Stimulated activated CD8-positive, alpha-beta memory T cell treated with anti-CD3 and anti-CD28 coated beads, Interleukin-15, amount 100 ng/mL, for 1 hour (primary cell): ENCODE data around the gene RPTOR.
"Not testable (repeated sequence)": the region's sequence is repeated elsewhere in the genome, so short reads cannot be mapped to it uniquely, and the experiment has no call there.

Experiments
- DNase-seq: peaks from one replicate; pipeline ENCODE4 v3.0.0-alpha.2; 2020; ENCODE audit warnings: low read depth

Gene RPTOR

DNA sequence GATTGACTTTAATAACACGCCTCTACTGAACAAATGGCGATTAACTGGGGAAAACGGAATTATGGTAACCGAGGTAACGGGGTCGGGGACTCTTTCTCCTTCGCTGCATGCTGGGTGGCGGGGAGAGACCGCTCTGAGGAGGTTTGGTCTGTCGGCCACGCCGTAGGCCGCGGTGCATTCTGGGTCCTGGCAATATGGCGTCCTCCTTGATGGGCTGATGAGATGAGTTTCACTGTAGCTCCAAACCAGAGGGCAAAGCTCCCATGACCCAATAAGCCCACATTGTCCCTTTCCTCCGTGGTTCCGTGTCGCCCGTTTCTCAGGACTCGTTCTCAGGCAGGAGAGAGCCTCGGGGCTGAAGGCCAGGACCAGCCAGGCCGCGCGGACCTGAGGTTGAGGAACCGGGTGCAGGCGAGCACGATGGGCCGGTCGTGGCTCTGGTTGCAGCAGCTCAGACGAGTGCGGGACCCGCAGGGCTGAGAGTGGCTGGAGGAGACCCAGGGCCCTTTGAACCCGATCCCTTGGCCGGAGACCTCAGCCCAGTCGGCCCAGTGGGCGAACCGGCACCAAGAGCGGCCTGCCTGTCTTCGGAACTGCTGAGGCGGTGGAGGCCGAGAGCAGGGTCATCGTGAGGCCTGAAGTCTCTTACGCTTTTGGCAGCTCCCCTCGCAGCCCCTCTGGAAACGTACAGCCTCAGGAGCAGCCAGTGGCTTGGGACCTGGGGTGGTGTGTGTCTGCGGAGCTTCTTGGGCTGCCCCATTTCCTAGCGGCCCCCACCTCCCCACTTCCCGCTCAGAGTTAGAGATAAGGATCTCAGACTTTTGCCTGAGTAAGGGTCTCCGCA lies at the start of gene RPTOR:
TSS of gene RPTOR (plus strand) at position 184 of the 844 bp plus-strand sequence. CDS start 792 bp downstream, outside the sequence.
- DNase-seq: peak; percentile 76

GRCh38 chr17:80497726-80498241 lies 46.9 kb upstream of the RPTOR start:
- no peak for DNase-seq

GRCh38 chr17:80498242-80498919 lies 46.3 kb upstream of the RPTOR start:
- no peak for DNase-seq

GRCh38 chr17:80498920-80499410 lies 45.7 kb upstream of the RPTOR start:
- DNase-seq: no peak

- DNase-seq: no peak
These were observed 45.1 kb upstream of the RPTOR start for GRCh38 chr17:80499560-80499959.

DNA sequence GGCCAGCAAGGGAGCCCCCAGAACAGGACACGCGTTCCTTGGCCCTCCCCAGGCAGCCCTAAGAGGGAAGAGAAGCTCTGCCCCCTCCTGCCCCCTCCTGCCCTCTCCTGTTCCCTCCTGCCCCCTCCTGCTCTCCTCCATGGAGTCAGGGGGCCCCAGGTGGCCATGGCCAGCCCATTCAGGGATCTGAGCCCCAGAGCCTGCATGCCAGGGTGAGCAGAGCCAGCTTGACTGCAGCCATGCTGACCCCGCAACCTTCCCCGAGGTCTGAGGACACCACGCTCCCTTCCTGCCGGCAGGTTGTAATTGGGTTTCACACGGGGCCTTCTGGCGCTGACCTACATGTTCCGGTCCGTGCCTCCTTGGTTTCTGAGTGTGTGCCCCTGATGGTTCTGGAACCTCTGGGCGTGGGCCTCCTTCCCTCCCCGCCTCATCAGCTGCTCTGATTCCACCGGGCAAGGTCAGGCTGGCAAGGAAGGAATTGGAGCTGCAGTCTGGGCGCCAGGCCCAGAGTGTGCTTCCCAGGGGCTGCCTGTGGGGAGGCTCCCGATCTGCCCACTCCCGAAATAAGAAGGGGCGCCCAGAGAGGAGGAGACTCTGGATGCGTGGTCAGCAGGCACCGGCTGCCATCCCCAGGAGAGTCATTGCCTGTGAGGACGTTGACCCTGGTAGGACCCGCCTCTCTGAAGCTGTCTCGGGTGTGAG lies 44.5 kb upstream of the RPTOR start:
- no peak for DNase-seq

- no peak for DNase-seq
These were observed 42.7 kb upstream of the RPTOR start for GRCh38 chr17:80501741-80502577.

DNA sequence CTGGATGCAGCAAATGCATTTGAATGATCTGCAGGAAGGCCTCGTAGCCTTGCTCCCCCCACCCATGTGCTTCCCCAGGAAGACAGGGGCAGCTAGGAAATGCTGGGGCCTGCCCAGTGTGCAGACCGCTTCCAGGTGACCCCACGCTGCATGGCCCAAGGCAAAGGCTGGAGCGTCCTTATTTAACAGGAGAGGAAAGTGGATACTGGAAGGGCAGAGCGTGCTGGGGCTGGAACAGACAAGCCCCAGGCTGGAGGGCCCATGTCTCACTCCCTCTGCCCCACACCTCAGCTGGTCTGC lies 42.1 kb upstream of the RPTOR start:
- no peak for DNase-seq

GRCh38 chr17:80503031-80503430 lies 41.6 kb upstream of the RPTOR start:
- no peak for DNase-seq

GRCh38 chr17:80503921-80504320 lies 40.7 kb upstream of the RPTOR start:
- DNase-seq: no peak

GRCh38 chr17:80504686-80505413 lies 39.8 kb upstream of the RPTOR start:
- DNase-seq: no peak

- not testable (repeated sequence) for DNase-seq
These were observed 37.5 kb upstream of the RPTOR start for GRCh38 chr17:80507177-80507576.

- DNase-seq: no peak
These were observed 36.7 kb upstream of the RPTOR start for GRCh38 chr17:80507965-80508364.

DNA sequence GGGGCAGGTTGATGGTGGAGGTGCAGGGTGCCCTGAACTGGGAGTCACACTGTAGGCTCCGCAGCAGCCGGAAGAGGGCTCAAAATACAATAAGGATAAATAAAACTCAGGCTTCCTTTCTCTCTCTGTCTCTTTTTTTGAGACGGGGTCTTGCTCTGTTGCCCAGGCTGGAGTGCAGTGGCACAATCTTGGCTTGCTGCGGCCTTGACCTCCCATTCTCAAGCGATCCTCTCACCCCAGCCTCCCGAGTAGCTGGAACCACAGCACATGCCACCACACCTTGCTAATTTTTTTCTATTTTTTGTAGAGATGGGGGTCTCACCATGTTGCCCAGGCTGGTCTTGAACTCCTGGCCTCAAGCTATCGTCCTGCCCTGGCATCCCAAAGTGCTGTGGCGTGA lies 35.3 kb upstream of the RPTOR start:
- no peak for DNase-seq

DNA sequence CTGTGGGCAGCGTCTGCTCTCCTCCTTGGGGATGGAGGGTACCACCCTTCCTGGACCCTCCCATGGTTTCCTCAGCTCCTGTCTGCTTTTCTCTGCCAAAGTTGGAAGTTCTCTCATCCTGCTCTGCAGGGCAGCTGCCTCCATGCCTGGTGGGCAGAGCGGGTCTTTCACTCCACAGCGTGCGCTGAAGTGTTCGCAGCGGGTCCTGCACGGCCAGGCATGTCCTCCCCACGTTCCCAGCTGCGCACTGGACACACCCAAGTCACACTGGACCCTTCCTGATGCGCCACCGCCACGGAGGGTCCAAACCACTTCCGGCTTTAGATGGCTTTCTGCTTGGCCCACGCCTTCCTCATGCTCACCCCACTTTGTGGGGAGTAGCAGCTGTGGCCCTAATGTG lies 34.5 kb upstream of the RPTOR start:
- no peak for DNase-seq

- DNase-seq: no peak
These were observed 33.9 kb upstream of the RPTOR start for GRCh38 chr17:80510772-80511171.

DNA sequence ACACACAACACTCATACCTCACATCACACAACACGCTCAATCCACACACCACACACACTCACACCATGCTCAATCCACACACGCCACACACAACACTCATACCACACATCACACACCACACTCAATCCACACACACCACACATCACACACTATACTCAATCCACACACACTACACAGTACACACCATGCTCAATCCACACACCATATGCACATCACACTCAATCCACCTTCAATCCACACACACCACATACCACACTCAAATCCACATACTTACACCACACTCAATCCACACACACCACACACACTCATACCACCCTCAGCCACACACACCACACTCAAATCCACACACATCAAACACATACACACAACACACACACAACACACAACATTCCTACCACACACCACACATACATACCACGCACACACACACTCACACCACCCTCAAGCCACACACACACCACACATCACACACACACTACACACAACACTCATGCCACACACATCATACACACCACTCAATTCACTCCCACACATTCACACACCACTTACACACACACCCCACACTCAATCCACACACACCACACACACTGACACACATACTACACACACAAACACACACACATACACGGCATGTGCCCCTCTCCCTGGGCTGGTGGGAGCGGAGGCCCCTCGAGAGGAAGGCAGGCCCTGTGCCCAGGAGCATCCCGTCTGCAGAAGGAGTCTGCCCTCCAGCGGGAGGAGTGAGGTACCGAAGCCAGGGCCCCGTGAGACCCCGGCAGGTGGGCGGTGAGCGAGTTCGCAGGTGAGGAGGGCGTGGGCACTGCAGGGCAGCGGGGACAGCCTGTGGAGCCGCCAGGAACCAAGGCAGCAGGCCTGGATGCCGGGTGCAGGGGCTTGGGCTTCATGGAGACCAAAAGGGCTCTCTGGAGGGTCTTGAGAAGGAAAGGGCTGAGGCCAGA lies 33.1 kb upstream of the RPTOR start:
- no peak for DNase-seq

- DNase-seq: no peak
These were observed 32.4 kb upstream of the RPTOR start for GRCh38 chr17:80512233-80512632.

DNA sequence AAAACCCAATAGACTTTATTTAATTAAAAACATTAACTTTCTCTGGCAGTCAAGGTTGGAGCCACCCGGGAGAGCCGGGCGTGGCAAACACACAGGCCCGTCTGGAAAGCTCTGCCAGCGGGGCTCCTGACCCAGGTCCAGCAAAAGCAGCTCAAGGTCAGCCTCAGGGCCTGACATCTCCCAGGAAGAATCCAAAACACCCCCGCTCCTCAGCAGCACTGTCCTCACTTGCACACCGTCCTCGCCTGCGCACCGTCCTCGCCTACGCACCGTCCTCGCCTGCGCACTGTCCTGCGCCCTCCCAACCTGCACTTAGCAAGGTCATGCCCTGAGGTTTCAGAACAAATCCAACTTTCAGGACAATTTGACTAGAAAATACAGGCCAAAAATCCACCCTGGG lies 31.4 kb upstream of the RPTOR start:
- no peak for DNase-seq

DNA sequence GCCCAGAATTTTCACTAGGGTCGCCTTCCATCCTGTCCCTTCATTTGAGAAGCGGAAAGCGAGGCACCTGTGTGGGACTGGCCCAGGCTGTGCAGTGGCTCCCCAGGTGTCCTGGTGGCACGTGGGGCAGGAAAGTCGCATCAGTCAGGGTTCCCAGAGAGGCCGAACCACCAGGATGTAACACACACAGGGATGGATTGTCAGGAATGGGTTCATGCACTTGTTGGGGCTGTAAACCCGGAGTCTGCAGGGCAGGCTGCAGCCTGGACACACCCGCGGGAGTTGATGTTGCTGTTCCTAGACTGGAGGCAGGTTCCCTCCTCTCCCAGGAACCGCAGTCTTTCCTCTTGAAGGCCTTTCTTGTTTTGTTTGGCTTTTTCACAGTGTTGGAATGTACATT lies 30.7 kb upstream of the RPTOR start:
- DNase-seq: no peak
